ENCODE data around the gene BACE2.
"Not testable (repeated sequence)": the region's sequence is repeated elsewhere in the genome, so short reads cannot be mapped to it uniquely, and the experiment has no call there.

BACE2 gene

DNA sequence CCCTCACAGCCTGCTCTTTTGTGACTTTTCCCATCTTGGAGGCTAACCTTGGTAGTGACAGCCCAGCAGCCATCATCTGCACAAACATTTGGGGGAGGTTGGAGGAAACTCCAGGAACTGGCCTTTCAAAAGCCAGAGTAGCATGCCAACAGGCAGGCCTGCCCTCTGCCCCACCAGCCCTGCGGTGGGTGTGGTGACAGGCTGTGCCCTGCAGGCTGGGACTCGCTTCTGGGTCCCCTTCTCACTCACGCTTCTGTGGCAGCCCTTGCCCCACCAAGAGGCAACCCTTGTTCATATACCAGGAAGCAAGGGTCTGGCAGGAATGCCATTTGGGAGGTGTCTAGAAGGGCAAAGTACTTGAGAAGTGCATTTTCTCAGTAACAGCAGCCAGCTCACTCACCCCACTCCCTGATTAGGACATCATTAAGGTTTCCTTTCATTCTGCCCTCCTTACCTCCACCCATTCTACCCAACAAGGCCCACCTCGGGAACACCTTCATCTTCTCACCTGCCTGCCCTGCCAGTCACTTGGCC is 127.8 kb downstream of the BACE2 start:
- H3K4me1 ChIP-seq, result peaks cover 0 to 3% (median 0%) of the 10 kb centered on the region in 4 donors
- no peak overlapping the region for H3K27ac ChIP-seq
- TF ChIP-seq CTCF (IDR thresholded peaks at IDR 0.05), result no peak
- H3K36me3 ChIP-seq, result no peaks in the 10 kb centered on the region
- intact Hi-C loops (cut with DNase I; ENCODE audit: low total_unique reads), result no loop called here
- peaks cover 0 to 46% of the 10 kb centered on the region in 2 donors for H3K27me3 ChIP-seq
- no peak overlapping the region for H3K4me3 ChIP-seq
- no peak for DNase-seq
- peaks cover 0 to 4% (median 0%) of the 10 kb centered on the region in 3 donors for H3K9me3 ChIP-seq

DNA sequence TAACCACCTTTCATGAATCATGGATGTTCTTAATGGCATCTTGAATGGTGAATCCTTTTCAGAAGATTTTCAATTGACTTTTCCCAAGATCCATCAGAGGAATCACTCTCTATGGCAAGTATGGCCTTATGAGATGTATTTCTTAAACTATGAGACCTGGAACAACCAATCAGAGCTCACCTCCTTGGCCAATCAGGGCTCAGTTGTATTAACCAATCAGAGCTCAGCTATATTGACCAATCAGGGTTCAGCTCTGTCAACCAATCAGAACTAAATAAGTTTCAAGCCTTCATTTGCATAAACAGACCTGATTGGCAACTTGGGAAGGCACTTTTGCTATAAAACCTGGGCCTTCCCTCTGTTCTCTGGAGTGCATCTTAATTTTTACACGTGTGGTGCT is 135.0 kb downstream of the BACE2 start:
- H3K4me1 ChIP-seq, result no peaks in the 10 kb centered on the region
- H3K27ac ChIP-seq, result no peak overlapping the region
- DNase-seq, result no peak
- TF ChIP-seq CTCF (IDR thresholded peaks at IDR 0.05), result no peak
- peaks cover 0 to 15% (median 0%) of the 10 kb centered on the region in 3 donors for H3K9me3 ChIP-seq
- H3K27me3 ChIP-seq, result no peaks in the 10 kb centered on the region
- no peak overlapping the region for H3K4me3 ChIP-seq
- intact Hi-C loops (cut with DNase I; ENCODE audit: low total_unique reads), result no loop called here
- no peaks in the 10 kb centered on the region for H3K36me3 ChIP-seq

DNA sequence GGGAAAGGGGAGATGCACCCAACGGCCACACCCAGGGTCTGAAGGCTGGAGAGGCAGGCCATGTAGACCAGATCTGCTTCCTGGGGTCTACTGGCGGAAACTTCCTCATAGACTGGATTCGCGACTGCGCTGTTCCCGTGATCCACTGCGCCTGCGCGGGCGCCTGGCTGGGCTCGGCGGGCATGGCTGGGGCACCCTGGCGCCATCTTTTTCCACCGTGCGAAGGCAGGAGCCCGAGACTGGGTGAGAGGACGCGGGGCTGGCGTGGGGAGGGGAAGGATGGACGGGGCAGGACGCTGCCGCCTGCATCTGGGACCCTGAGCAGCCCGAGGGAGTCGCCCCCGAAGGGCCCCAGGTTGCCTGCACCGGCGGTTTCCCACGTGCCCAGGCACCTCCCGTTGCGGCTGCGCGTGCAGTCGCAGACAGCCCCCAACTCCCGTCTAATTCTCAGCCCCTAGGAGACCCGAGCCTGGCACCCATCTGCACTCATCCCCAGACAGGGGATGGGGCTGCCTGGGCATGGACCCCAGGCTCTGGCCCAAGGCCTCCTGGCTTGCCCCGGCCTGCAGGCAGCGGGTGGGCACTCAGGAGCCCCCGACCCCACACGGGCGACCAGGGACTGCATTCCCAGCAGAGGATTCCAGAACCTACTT is 136.2 kb downstream of the BACE2 start:
- intact Hi-C loops (cut with DNase I; ENCODE audit: low total_unique reads), result no loop called here
- Histone ChIP-seq H3K36me3 (no peaks in the 10 kb centered on the region), H3K4me1 (no peaks in the 10 kb centered on the region), H3K9me3 (peaks cover 0 to 11% (median 0%) of the 10 kb centered on the region in 3 donors), H3K4me3 (no peak overlapping the region), H3K27me3 (peaks cover 0 to 3% of the 10 kb centered on the region in 2 donors), H3K27ac (no peak overlapping the region)
- no peak for DNase-seq
- TF ChIP-seq CTCF (IDR thresholded peaks at IDR 0.05), result no peak

GRCh38 chr21:41307219-41307618 is 139.3 kb downstream of the BACE2 start:
- Histone ChIP-seq H3K9me3 (no peaks in the 10 kb centered on the region), H3K4me1 (no peaks in the 10 kb centered on the region), H3K36me3 (no peaks in the 10 kb centered on the region), H3K27ac (no peak overlapping the region), H3K4me3 (no peak overlapping the region), H3K27me3 (peaks cover 0 to 6% of the 10 kb centered on the region in 2 donors)
- TF ChIP-seq CTCF (IDR thresholded peaks at IDR 0.05), result no peak
- intact Hi-C loops (cut with DNase I; ENCODE audit: low total_unique reads), result no loop called here
- no peak for DNase-seq

DNA sequence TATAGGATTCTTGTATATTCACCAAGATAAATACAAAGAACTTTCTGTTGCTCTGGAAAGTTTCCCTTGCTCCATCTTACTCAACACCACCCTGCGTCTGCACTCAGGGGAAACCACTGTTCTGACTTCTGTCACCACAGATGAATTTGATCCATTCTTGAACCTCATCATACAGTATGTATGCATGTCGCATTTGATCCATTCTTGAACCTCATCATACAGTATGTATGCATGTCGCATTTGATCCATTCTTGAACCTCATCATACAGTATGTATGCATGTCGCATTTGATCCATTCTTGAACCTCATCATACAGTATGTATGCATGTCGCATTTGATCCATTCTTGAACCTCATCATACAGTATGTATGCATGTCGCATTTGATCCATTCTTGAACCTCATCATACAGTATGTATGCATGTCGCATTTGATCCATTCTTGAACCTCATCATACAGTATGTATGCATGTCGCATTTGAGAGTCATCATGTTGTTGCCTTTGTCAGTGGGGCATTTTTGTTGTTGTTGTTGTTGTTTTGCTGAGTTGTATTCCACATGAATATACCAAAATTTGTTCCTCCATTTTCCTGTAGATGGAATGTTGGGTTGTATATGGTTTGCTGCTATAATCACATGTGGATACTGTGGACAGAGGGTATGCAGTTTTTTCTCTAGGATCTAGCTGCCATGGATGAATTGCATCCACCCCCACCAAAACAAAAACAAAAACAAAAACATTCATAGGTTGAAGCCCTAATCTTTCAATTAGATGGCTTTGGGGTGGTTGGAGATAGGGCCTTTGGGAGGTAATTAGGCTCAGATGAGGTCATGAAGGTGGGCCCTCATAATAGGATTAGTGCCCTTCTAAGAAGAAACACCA is 145.6 kb downstream of the BACE2 start:
- H3K27ac ChIP-seq; H3K9me3 ChIP-seq; intact Hi-C loops (cut with DNase I; ENCODE audit: low total_unique reads); H3K36me3 ChIP-seq; H3K4me3 ChIP-seq; DNase-seq: not testable (repeated sequence)
- peaks cover 0 to 32% of the 10 kb centered on the region in 2 donors for H3K27me3 ChIP-seq
- peaks cover 0 to 15% (median 11%) of the 10 kb centered on the region in 4 donors for H3K4me1 ChIP-seq

DNA sequence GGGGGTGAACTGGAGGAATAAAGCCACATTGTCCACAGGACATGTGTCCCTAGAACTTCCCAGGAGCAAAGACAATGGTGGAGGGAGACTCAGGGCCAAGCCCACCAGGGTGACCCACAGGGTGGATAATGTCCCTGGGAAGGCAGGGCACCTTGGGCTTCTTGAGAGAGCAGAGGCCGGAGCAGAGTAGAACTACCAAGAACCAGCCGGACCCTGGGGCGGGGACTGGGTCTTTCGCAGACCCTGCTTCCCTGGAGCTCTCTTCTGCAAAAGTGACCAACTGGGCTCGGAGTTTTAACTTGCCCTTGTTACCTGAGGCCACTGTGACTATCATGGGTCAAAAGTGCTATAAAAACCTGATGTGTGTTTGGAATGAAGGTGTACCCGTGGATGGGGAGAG is 147.8 kb downstream of the BACE2 start:
- no peak overlapping the region for H3K4me3 ChIP-seq
- no peak for TF ChIP-seq CTCF (IDR thresholded peaks at IDR 0.05)
- H3K4me1 ChIP-seq, result peaks cover 0 to 15% (median 11%) of the 10 kb centered on the region in 4 donors
- no peaks in the 10 kb centered on the region for H3K36me3 ChIP-seq
- no peaks in the 10 kb centered on the region for H3K9me3 ChIP-seq
- no peak overlapping the region for H3K27ac ChIP-seq
- DNase-seq, result no peak
- intact Hi-C loops (cut with DNase I; ENCODE audit: low total_unique reads), result no loop called here
- peaks cover 0 to 26% of the 10 kb centered on the region in 2 donors for H3K27me3 ChIP-seq
